Transverse colon (tissue), 4 donors: ENCODE data around the gene PSAT1. TPM values are rescaled to one million over a fixed set of nuclear protein-coding genes. Genes with fewer than 3 reads are reported as not detected.
A peak's percentile ranks its signal among the peaks of the same experiment; 100 is the strongest.

Experiments
- DNase-seq: peaks from one replicate; pipeline ENCODE4 v3.0.0-alpha.2; 2019
- H3K27ac ChIP-seq, 4 donors: fragments of 200-600 bp; sonication (generic); 2 replicates each; pipeline ENCODE4 v1.5.1; 2016 to 2018; ENCODE audit warnings: inconsistent platforms in 4 of 4
- H3K27me3 ChIP-seq: fragments of 200-600 bp; sonication (generic); 2 replicates; pipeline ENCODE4 v1.5.1; 2017; ENCODE audit warnings: inconsistent platforms
- H3K36me3 ChIP-seq, 4 donors: fragments of 200-600 bp; sonication (generic); 2 replicates each; pipeline ENCODE4 v1.5.1; 2017 to 2019; ENCODE audit warnings: inconsistent platforms in 4 of 4
- H3K4me1 ChIP-seq, 4 donors: fragments of 200-600 bp; sonication (generic); 2 replicates each; pipeline ENCODE4 v1.5.1; 2017 to 2020; ENCODE audit warnings: inconsistent platforms in 4 of 4
- H3K4me3 ChIP-seq, 4 donors: fragments of 200-600 bp; sonication (generic); 1 replicate in 1 of 4; 2 replicates in 3 of 4; pipeline versions ENCODE4 v1.5.1 to v1.6.1; 2017 to 2019; ENCODE audit warnings: inconsistent platforms in 4 of 4
- H3K9me3 ChIP-seq, 2 donors: fragments of 200-600 bp; sonication (generic); 2 replicates each; pipeline ENCODE4 v1.5.1; 2017 to 2019; ENCODE audit warnings: inconsistent platforms in 2 of 2
- CTCF ChIP-seq, 5 experiments: fragments of 200-600 bp in 3 of 5; fragments of 450-650 bp in 2 of 5; sonication (generic) in 3 of 5; IDR thresholded peaks; 1 replicate in 2 of 5; 2 replicates in 3 of 5; pipeline ENCODE4 v1.5.1; 2016 to 2017; ENCODE audit warnings: antibody characterized with exemption in 5 of 5, inconsistent platforms in 3 of 5, mild to moderate bottlenecking in 2 of 5, moderate library complexity in 1 of 5
- EP300 ChIP-seq: sonication (generic); formaldehyde crosslinking; IDR thresholded peaks from one replicate; pipeline ENCODE4 v1.6.1; 2017; ENCODE audit warnings: antibody characterized with exemption, low read depth
- POLR2A ChIP-seq: fragments of 450-650 bp; IDR thresholded peaks from one replicate; pipeline ENCODE4 v1.6.1; 2016; ENCODE audit warnings: antibody characterized with exemption, mild to moderate bottlenecking, moderate library complexity
- POLR2AphosphoS5 ChIP-seq, 3 donors: sonication (generic); formaldehyde crosslinking; IDR thresholded peaks; one replicate each; pipeline ENCODE4 v1.6.1; 2016; ENCODE audit warnings: antibody characterized with exemption in 3 of 3
- WGBS, 2 donors: methylation state at CpG; one replicate each; pipeline ENCODE4 v1.1.5; 2018; ENCODE audit warnings: low coverage in 1 of 2; 5-methylcytosine and 5-hydroxymethylcytosine counted together
- in situ Hi-C, 4 donors: fragments of 200-750 bp; cut with MboI; loops; one replicate each; pipeline versions ENCODE4 v1.15.0 to v1.15.1; 2017; ENCODE audit warnings: low sequenced_read_pairs in 3 of 4, low pct_ligation_motif_present in 1 of 4, low pct_unique_long_range_greater_than_20kb in 1 of 4
- intact Hi-C: fragments of 100-400 bp; cut with DNase I; formaldehyde crosslinking; loops from one replicate; pipeline ENCODE4 v1.15.1; 2023; ENCODE audit warnings: low total_unique reads
- total RNA-seq, 4 donors: library from RNA; depleted of rRNA; stranded (reverse); fragments of >200 nt; gene quantifications; one replicate each; pipeline ENCODE4 v1.1.0, GENCODE V29; 2016

Gene PSAT1
- total RNA-seq, 4 donors from 2014 or later: 1.6 to 3.5 (median 2.3) TPM; not detected in 1

- peaks cover 0 to 20% (median 9%) of the 10 kb centered on the region in 4 donors for H3K36me3 ChIP-seq
- H3K4me1 ChIP-seq: no peaks in the 10 kb centered on the region
- no peak for DNase-seq
- TF ChIP-seq POLR2A (no peak), EP300 (no peak), POLR2AphosphoS5 (IDR thresholded peaks at IDR 0.05) (no peak), CTCF (IDR thresholded peaks at IDR 0.05) (no peak)
- no peak overlapping the region for H3K27ac ChIP-seq
- no peaks in the 10 kb centered on the region for H3K27me3 ChIP-seq
- H3K4me3 ChIP-seq: no peak overlapping the region
- in situ Hi-C loops: loop anchor here in 3 of 4 donors (10.0 to 25.0 kb wide), 2 partner anchors 93 to 95 kb away; no protein-coding TSS in a partner anchor
- no peaks in the 10 kb centered on the region for H3K9me3 ChIP-seq
- intact Hi-C loops: loop anchor here (5.0 kb wide), 1 partner anchor 103 kb away; no protein-coding TSS in a partner anchor
These were observed 27.1 kb upstream of the PSAT1 start for GRCh38 chr9:78269784-78270183.

DNA sequence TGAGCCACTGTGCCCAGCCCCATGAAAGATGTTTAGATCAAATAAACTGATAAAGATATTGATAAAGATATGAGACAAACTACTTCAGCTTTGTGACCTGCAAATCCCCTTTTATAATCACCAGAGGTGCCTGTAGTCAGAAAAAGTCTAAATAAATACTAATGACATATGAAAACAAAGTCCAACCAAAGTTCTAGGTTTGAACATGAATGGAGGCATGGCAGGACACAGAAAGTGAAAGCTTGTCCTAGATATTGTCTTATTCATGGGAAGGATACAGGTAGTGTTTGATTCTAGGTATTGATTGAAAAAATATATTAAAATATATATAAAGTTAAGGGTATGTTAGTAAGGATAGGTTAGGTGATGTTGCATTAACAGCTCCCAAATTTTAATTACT is 24.6 kb upstream of the PSAT1 start:
- Histone ChIP-seq H3K27ac (no peak overlapping the region), H3K27me3 (no peaks in the 10 kb centered on the region), H3K4me3 (no peak overlapping the region), H3K9me3 (no peaks in the 10 kb centered on the region), H3K4me1 (no peaks in the 10 kb centered on the region), H3K36me3 (peaks cover 0 to 7% (median 2%) of the 10 kb centered on the region in 4 donors)
- no peak for DNase-seq
- TF ChIP-seq EP300 (no peak), POLR2AphosphoS5 (IDR thresholded peaks at IDR 0.05) (no peak), CTCF (IDR thresholded peaks at IDR 0.05) (no peak), POLR2A (no peak)
- in situ Hi-C loops (loop anchor here in 1 of 4 donors (25.0 kb wide), 1 partner anchor 90 kb away; no protein-coding TSS in a partner anchor), intact Hi-C loops (no loop called here)

DNA sequence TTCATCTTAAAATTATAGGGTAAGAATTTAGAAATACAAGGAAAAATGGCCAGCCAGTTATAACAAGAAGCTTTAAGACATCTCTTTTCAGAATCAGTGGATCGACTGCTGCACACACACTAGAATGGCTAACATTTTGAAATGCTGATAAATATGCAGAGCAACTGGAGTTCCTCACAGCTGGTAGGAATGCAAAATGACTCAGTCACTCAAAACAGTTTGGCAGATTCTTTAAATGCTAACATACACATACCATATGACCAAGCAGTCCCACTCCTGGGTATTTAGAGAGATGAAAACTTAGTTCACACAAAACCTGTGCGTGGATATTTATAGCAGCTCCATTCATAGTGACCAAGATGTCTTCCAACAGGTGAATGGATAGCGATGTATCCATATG is 23.2 kb upstream of the PSAT1 start:
- in situ Hi-C loops: loop anchor here in 1 of 4 donors (25.0 kb wide), 1 partner anchor 89 kb away; no protein-coding TSS in a partner anchor
- no peaks in the 10 kb centered on the region for H3K9me3 ChIP-seq
- no peaks in the 10 kb centered on the region for H3K4me1 ChIP-seq
- no peak for TF ChIP-seq POLR2AphosphoS5 (IDR thresholded peaks at IDR 0.05)
- no peak for TF ChIP-seq EP300
- no peak for TF ChIP-seq CTCF (IDR thresholded peaks at IDR 0.05)
- TF ChIP-seq POLR2A: no peak
- 96 to 100% methylated on average over 3 of the region's 3 CpGs for WGBS, 2 donors
- no peaks in the 10 kb centered on the region for H3K27me3 ChIP-seq
- no peak overlapping the region for H3K27ac ChIP-seq
- DNase-seq: no peak
- H3K36me3 ChIP-seq: no peaks in the 10 kb centered on the region
- no peak overlapping the region for H3K4me3 ChIP-seq
- intact Hi-C loops: no loop called here

- Histone ChIP-seq H3K36me3 (no peaks in the 10 kb centered on the region), H3K27me3 (no peaks in the 10 kb centered on the region), H3K27ac (no peak overlapping the region), H3K9me3 (no peaks in the 10 kb centered on the region), H3K4me1 (peaks cover 0 to 9% (median 0%) of the 10 kb centered on the region in 4 donors), H3K4me3 (no peak overlapping the region)
- WGBS, 2 donors: 52 to 62% methylated on average over 5 of the region's 5 CpGs
- intact Hi-C loops (no loop called here), in situ Hi-C loops (no loop called here)
- TF ChIP-seq EP300: no peak
- peak in 1 of 3 donors; percentile 56 for TF ChIP-seq POLR2AphosphoS5 (IDR thresholded peaks at IDR 0.05)
- no peak for TF ChIP-seq POLR2A
- no peak for TF ChIP-seq CTCF (IDR thresholded peaks at IDR 0.05)
- DNase-seq: no peak
These were observed 18.6 kb upstream of the PSAT1 start for GRCh38 chr9:78278177-78278777.
